ENCODE measurements around the gene MRPS12. TPM values are rescaled to one million over a fixed set of nuclear protein-coding genes. Genes with fewer than 3 reads are reported as not detected.

The MRPS12 gene
- total RNA-seq, 1 donor, result 25.7 TPM

GRCh38 chr19:38913958-38914357, 16.8 kb upstream of the MRPS12 start:
- TF ChIP-seq, protein P1, sequence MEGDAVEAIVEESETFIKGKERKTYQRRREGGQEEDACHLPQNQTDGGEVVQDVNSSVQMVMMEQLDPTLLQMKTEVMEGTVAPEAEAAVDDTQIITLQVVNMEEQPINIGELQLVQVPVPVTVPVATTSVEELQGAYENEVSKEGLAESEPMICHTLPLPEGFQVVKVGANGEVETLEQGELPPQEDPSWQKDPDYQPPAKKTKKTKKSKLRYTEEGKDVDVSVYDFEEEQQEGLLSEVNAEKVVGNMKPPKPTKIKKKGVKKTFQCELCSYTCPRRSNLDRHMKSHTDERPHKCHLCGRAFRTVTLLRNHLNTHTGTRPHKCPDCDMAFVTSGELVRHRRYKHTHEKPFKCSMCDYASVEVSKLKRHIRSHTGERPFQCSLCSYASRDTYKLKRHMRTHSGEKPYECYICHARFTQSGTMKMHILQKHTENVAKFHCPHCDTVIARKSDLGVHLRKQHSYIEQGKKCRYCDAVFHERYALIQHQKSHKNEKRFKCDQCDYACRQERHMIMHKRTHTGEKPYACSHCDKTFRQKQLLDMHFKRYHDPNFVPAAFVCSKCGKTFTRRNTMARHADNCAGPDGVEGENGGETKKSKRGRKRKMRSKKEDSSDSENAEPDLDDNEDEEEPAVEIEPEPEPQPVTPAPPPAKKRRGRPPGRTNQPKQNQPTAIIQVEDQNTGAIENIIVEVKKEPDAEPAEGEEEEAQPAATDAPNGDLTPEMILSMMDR (IDR thresholded peaks at IDR 0.05; ENCODE audit: extremely low read depth, low read depth, low read length), result no peak
- no peak for DNase-seq (ENCODE audit: insufficient read length, low spot score, missing footprints)
- Histone ChIP-seq H2AFZ (ENCODE audit: low read length) (no peak overlapping the region), H4K20me1 (ENCODE audit: insufficient read depth, low read length) (no peaks in the 10 kb centered on the region), H3K27me3 (ENCODE audit: insufficient read depth, low read length) (no peaks in the 10 kb centered on the region), H3K9me3 (ENCODE audit: low read depth, low read length) (no peaks in the 10 kb centered on the region), H3K79me2 (ENCODE audit: insufficient read depth, low read length) (no peaks in the 10 kb centered on the region), H3K36me3 (ENCODE audit: insufficient read depth, low read length) (no peaks in the 10 kb centered on the region), H3K4me1 (ENCODE audit: insufficient read depth, low read length) (no peaks in the 10 kb centered on the region), H3K4me2 (ENCODE audit: insufficient read depth, low read length) (no peak overlapping the region), H3K27ac (ENCODE audit: low read depth, low read length) (no peak overlapping the region), H3K4me3 (ENCODE audit: insufficient read depth, low read length) (no peak overlapping the region)

GRCh38 chr19:38915329-38916321, 15.1 kb upstream of the MRPS12 start:
- Histone ChIP-seq H3K27ac (ENCODE audit: low read depth, low read length) (no peak overlapping the region), H3K79me2 (ENCODE audit: insufficient read depth, low read length) (no peaks in the 10 kb centered on the region), H2AFZ (ENCODE audit: low read length) (no peak overlapping the region), H4K20me1 (ENCODE audit: insufficient read depth, low read length) (no peaks in the 10 kb centered on the region), H3K36me3 (ENCODE audit: insufficient read depth, low read length) (no peaks in the 10 kb centered on the region), H3K4me1 (ENCODE audit: insufficient read depth, low read length) (no peaks in the 10 kb centered on the region), H3K9me3 (ENCODE audit: low read depth, low read length) (no peaks in the 10 kb centered on the region), H3K4me3 (ENCODE audit: insufficient read depth, low read length) (no peak overlapping the region), H3K4me2 (ENCODE audit: insufficient read depth, low read length) (no peak overlapping the region), H3K27me3 (ENCODE audit: insufficient read depth, low read length) (no peaks in the 10 kb centered on the region)
- peak; percentile 30 for DNase-seq (ENCODE audit: insufficient read length, low spot score, missing footprints)
- TF ChIP-seq, protein P1 (IDR thresholded peaks at IDR 0.05; ENCODE audit: extremely low read depth, low read depth, low read length), result no peak

DNA sequence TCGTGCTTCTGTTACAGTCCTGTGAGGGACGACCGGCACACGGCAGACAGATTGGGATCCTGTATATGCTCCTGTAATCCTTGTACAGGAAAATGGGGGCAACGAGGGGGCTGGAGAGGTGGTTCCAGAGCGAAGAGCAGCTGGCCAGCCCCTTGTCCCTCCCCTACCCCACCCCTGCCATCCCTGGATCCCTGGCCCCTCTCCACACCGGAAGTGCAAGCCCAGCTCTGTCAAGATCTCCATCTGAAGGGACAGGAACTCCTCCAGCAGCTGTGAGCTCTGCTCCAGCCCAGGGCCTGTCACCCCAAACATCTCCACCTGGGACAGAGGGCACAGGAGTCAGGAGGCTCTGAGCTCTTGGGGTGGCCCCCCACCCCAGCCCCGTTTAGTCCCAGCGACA, 13.2 kb upstream of the MRPS12 start:
- Histone ChIP-seq H4K20me1 (ENCODE audit: insufficient read depth, low read length) (no peaks in the 10 kb centered on the region), H3K36me3 (ENCODE audit: insufficient read depth, low read length) (peaks cover 7% of the 10 kb centered on the region), H3K4me1 (ENCODE audit: insufficient read depth, low read length) (no peaks in the 10 kb centered on the region), H3K4me3 (ENCODE audit: insufficient read depth, low read length) (no peak overlapping the region), H3K4me2 (ENCODE audit: insufficient read depth, low read length) (no peak overlapping the region), H3K27ac (ENCODE audit: low read depth, low read length) (no peak overlapping the region), H3K9me3 (ENCODE audit: low read depth, low read length) (no peaks in the 10 kb centered on the region), H3K79me2 (ENCODE audit: insufficient read depth, low read length) (no peaks in the 10 kb centered on the region), H2AFZ (ENCODE audit: low read length) (no peak overlapping the region), H3K27me3 (ENCODE audit: insufficient read depth, low read length) (no peaks in the 10 kb centered on the region)
- no peak for DNase-seq (ENCODE audit: insufficient read length, low spot score, missing footprints)
- TF ChIP-seq, protein P1 (IDR thresholded peaks at IDR 0.05; ENCODE audit: extremely low read depth, low read depth, low read length), result no peak

DNA sequence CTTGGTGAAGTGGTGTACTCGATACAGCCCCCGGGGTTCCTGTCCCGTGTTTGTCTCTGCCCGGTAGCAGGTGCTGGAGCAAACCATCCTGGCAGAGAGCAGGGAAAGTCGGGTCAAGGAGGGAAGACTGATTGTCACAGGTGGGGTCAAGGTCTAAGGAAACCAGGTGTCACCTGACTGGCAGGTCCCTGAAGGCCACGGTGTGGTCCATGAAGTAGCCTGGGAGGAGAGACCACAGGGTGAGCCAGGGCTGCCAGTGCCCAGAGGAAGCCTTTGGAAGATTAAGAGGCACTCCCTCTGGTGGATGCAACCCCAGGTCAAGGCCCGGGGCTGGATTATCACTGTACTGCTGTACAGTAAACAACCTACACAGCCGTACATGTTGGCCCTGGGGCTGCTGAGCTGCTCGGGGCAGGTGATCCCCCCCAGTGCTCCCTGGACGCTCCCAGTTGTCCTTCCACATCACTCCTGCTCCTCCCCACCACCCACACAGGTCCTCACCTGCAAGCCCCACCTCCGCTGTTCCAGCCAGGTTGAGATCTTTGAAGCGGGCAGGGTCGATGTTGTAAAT, 12.7 kb upstream of the MRPS12 start:
- no peaks in the 10 kb centered on the region for H3K9me3 ChIP-seq (ENCODE audit: low read depth, low read length)
- no peaks in the 10 kb centered on the region for H3K79me2 ChIP-seq (ENCODE audit: insufficient read depth, low read length)
- no peak overlapping the region for H3K27ac ChIP-seq (ENCODE audit: low read depth, low read length)
- H3K4me1 ChIP-seq (ENCODE audit: insufficient read depth, low read length), result no peaks in the 10 kb centered on the region
- peak; percentile 87 for DNase-seq (ENCODE audit: insufficient read length, low spot score, missing footprints)
- no peak overlapping the region for H3K4me2 ChIP-seq (ENCODE audit: insufficient read depth, low read length)
- peaks cover 8% of the 10 kb centered on the region for H3K36me3 ChIP-seq (ENCODE audit: insufficient read depth, low read length)
- no peak overlapping the region for H3K4me3 ChIP-seq (ENCODE audit: insufficient read depth, low read length)
- TF ChIP-seq, protein P1 (IDR thresholded peaks at IDR 0.05; ENCODE audit: extremely low read depth, low read depth, low read length), result peak; percentile 24
- H3K27me3 ChIP-seq (ENCODE audit: insufficient read depth, low read length), result no peaks in the 10 kb centered on the region
- no peak overlapping the region for H2AFZ ChIP-seq (ENCODE audit: low read length)
- no peaks in the 10 kb centered on the region for H4K20me1 ChIP-seq (ENCODE audit: insufficient read depth, low read length)

Data from osteoblast (primary cell).